SW480 (cell line): ENCODE data around the gene KRTAP12-2.

ENCODE experiments used
- DNase-seq: peaks from one replicate; pipeline ENCODE4 v3.0.0-alpha.2; 2016; ENCODE audit warnings: low spot score

Gene KRTAP12-2, protein sequence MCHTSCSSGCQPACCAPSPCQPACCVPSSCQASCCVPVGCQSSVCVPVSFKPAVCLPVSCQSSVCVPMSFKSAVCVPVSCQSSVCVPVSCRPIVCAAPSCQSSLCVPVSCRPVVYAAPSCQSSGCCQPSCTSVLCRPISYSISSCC

DNA sequence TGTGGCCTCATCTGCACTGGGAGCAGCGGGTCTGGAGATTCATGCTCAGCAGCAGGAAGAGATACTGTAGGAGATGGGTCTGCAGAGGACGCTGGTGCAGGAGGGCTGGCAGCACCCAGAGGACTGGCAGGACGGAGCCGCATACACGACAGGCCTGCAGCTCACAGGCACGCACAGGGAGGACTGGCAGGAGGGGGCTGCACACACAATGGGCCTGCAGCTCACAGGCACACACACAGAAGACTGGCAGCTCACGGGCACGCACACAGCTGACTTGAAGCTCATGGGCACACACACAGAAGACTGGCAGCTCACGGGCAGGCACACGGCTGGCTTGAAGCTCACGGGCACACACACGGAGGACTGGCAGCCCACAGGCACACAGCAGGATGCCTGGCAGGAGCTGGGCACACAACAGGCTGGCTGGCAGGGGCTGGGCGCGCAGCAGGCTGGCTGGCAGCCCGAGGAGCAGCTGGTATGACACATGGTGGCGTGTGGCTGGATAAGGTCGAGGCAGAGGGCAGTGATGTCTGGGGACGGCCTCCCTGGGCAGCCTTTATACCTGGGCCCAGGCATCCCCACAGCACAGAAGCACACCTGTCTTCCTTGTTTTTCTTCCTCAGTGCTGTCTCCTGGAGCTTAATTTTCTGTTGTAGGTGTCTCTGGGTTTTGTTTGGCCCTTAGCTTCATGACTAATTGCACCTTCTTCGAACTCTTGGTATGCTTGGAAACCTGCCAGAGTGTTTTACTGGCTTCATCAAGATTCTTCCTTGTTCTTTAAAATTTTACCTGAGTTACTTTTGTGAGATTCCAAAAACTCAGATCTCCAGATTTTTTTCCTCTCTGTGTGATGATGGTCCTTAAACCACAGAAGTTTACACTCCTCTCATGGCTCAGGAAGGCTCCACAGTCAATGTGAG lies at the start of gene KRTAP12-2:
TSS of gene KRTAP12-2 (minus strand) at position 527 of the 920 bp plus-strand sequence. CDS start at position 486, 41 bp downstream.
- DNase-seq = no peak

DNA sequence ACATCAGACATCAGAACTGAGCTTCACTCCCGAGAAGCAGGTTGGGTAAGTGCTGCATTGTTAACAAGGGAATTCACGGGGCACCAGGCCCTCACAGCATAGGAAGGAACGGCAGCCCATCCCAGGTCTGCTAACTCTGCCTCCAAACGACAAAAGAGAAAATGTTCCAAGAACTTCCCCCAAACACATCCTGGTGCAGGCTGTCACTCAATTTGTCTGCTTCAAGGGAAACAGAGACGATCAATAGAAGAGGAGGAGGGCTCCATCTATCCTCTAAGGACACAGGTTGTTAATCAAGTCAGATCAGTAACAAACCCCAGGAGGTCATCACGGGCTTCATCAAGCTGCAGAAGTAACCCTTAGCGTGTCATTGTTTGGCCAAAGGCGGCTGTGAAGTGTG lies 48.2 kb upstream of the KRTAP12-2 start:
- no peak for DNase-seq

DNA sequence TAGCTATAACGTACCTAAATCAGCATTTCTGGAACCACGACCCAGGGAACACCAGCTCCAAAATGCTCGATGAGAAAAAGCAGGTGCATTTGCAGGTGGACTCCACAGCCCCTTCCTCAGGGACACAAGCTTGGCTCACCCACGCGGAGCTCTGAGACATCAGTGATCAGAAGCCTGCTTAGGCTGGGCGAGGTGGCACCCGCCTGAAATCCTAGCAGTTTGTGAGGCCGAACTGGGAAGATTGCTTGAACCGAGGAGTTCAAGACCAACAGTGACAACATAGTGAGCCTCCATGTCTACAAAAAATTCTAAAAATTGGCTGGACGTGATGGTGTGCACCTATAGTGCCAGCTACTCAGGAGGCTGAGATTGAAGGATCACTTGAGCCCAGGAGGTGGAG lies 47.1 kb upstream of the KRTAP12-2 start:
- DNase-seq = no peak

DNA sequence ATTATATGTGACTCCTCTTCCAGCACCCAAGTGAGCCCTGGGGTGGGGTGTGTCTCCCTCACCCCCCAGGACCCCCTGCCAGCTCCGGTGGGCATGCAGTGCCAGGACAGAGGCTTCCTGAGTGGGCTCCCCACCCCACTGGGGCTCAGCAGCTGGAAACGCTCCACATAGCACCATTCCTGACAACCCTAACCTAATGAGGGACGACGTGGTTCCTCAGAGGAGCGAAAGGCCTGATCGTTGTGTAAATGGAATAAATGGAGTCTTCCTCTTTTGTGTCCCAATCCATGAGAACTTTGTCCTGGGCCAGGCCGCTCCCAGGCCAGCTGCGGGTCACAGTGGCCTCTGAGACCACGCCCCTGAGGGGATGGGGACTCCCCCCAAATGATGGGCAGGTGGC lies 46.4 kb upstream of the KRTAP12-2 start:
- DNase-seq = no peak

DNA sequence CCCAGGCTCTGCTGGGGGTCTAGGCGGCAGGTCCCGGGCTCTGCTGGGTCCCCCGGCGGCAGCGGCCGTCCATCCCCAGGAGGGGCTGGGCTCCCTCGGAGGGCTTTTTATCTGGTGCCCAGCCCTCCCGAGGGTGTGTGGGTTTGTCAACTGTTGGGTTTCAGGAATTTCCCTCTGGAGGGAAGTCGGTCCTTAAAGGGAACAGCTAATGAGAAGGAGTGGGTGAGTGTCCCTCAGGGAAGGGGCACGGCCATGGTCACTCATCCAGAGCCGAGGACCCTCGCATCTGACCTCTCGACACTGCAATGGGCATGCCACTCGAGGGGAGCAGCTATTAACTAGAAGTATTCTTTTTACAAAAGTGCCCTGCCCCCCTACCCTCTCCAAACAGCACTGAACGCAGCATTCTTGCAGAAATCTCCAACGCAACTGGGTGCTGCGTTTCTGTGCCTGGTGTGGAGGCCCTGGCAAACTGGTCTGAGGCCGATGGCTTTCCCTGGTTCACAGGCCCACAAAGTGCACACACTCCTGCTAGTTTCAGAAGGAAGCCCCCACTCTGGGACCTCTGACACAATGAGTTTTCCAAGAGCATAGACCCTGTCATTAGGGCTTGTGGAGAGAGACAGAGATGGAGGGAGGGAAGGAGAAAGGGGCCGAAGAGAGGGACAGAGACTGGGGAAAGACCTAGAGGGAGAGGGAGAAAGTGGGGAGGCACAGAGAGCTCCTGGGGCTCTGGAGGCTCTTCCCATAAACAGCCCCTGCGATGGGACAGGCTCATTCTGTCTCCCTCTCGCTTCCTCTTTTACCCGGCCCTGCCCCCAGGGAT lies 45.7 kb upstream of the KRTAP12-2 start:
- DNase-seq = no peak

DNA sequence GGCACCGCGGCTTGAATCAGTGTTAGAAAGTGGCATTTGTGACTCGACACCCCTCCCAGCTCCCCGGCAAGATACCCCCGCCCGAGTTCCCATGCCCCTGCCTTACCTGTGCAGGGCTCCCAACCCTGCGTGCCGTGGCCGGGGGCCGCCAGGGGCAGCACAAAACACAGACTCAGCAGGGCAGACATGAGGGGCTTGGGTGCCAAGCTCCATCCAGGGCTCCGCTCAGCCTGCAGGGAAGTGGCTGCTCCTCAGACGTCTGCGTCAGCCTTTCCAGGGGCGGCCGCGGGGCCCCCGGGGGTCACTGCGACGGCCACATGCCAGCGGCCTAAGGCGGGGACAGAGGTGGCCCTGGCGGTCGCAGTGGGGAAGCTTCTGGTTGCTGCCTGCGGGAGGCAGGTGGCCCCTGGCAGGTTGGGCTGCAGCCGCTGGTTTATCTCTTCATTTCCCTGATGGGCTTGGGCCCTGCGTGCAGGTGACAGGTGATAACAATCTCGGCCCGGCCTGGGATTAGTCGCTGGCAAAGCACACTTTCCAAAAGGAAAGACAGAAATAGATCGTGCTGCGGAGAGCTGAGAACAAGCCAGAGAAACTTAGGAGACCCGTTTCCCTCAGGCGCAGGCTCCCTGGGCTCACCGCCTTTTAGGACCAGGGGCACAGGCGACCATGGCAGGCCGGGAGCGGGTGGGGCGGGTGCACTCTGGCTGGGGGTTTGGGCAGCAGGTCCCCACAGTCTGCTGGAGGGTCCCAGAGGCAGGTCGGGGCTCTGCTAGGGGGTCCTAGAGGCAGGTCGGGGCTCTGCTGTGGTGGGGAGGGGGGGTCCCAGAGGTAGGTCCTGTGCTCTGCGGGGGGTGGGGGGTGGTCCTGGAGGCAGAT lies 44.8 kb upstream of the KRTAP12-2 start, which contains the start of gene TSPEAR:
TSS of gene TSPEAR (minus strand) at position 246 of the 876 bp plus-strand sequence. CDS start at position 188, 58 bp downstream.
- peak; percentile 65 for DNase-seq

DNA sequence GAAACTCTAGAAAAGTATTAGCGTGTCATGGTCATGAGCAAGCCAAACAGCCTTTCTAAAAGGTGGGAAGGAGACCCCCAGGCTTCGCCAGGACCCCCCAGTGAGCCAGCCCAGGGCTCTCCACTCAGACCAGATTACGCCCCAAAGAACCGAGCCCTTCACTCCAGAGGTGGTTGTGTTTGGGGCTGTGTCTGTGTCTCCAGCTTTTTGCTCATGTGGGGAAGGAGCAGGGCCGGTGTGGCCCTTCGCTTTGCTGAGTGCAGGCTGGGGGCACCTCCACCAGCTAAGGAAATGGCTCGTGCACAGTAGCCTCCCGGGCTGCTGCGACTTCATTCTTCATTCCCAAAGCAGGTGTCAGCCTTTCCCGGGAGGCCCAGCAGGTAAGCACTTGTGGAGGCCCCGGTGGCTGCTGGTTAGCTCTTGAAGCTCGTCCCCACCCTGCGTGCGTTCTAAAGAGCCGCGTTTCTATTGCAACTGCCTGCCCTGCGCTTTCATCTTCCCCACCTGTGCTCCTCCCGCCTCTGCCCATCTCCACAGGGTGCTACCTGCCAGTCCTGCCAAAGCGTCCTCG lies 44.1 kb upstream of the KRTAP12-2 start:
- DNase-seq = peak; percentile 92

DNA sequence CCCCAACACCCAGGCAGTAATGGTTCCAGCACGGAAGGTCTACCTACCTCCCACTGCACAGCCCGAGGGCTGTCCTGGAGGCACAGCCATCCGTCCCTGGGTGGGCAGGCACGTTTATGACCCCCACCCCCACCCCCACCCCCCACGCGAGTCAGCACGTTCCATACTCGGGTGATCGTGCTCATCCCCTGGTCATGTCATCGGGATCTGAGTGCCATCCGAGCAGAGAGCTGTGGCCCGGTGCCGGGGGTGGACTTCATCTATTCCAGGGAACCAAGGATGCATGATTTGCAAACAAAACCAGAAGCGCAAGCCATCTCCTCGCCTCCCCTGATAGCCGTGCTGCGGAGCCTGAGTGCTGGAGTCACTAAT lies 43.6 kb upstream of the KRTAP12-2 start:
- DNase-seq = no peak

DNA sequence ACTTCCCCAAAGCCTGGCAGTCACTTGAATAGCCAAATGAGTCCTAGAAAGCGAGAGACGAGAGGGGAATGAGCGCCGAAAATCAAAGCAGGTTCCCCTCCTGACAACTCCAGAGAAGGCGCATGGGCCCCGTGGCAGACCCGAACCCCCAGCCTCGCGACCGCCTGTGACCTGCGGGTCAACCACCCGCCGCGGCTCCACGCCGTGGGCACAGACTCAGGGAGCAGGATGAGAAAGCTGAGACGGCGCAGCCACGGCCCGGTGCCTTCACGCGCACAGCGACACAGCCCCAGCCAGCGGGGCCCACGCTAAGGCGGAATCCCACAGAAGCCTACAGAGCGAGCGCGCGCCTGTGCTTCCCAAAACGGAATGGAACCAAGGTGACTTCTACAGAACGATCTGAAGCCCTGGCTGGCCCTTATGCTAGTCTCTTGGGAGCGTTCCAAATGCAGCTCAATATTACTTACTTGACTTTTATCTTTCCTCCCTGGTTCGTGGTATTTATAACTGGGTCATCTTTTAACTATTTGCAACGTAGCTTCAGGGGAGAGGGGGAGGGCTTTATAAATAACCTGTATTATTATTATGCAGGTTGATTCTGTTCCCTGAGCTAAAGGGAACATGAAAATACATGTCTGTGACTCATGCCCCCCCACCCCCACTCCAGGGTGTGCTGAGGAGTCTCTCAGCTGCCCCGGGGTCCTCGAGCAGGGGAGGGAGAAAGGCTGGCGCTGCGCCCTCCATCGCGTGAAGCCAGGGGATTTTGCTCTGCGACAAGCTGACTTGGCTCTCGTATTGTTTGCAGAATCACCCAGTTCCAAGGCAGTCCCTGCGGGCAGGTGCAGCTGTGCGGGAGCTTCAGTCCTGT lies 42.9 kb upstream of the KRTAP12-2 start:
- DNase-seq = no peak

DNA sequence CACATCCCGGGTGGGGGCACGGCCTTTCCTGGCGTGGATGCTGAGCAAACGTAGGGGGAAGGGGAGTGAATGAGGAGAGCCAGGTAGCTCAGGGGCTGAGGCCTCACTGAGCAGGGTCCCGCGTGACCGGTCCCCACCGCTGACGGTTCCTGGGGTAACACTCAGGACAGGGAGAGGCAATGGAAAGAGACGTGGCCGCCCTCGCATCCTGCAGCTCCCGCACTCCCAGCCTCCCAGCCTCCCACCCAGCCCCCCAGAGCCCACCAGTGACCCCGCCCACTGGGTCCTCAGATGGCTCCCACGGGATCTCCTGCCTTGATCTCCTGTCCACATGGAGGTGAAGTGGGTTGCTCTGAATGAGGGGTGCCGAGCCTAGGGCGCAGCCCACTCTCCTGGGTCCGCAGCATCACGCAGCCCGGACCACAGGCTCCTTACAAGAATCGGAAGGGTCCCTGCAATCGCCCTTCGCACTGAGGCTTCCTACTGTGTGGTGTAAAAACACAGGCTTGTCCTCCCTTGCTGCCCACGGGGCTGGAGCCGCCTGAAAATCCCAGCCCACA lies 42.2 kb upstream of the KRTAP12-2 start:
- DNase-seq = no peak

DNA sequence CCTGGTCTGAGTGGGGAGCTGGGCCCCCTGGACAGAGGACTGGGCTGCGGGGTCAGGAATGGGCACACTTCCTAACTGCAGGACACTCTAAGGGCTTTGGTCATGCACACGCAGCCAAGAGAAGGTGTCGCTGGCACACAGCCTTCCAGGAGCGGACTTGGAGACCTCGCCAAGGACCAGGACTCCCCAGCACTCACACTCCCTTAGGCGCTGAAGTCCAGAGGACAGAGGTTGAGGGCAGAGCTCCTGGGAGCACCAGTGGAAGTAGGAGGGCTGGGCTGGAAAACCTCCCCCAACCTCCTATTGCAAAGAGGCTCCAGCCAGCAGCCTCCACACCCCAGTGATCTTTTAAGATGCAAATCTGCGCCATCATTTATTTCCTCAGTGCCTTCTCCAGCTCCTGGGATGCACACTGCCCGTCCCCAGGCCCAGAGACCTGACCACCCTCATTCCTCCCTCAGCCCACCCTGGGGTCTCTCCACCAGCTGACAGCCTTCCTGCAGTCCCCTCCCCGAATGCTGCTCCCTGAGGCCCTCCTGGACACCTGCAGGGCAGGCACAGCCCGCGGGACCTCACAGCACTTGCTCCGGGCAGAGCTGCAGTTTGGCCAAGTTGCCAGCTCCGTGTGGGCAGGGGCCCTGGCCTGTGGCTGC lies 41.6 kb upstream of the KRTAP12-2 start:
- DNase-seq = no peak

DNA sequence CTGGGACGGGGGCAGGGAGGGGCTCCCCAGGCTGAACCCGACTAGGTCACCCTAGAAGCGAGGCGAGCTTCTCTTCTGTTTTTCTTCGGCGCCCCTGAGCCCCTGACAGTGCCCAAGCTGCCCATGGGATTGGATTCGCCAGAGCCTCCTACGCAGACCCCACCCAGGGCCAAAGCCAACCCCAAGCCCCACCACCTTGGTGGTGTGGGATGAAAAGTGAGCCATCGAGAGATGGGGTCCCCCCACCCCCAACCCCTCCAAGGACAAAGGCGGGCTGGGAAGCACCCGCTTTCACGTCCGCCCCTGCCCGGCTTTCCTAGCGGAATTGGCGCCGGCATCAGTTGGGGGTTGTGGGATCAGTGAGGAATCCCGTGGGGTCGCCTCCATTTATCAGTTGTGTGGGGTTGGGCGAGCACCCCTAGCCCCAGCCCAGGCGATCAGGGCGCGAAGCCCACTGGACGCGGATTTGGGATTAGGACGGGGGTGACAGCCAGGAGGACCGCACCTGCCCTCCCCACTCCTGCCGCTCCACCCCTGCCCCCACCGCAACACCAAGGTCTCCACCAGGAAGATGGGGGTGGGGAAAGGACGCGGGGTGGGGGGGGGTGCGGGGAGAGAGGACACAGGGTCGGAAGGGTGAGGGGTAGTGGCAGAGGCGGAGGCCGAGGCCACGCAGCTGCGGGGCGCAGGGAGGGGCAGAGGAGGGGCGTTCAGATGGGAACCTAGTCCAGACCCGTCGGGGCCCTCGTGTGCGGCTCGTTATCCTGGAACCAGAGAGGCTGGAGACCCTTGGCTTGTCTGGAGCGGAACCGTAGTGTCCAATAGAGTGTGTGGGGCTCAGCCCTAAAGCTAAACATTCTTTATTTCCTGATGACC lies 40.2 kb upstream of the KRTAP12-2 start:
- DNase-seq = no peak

DNA sequence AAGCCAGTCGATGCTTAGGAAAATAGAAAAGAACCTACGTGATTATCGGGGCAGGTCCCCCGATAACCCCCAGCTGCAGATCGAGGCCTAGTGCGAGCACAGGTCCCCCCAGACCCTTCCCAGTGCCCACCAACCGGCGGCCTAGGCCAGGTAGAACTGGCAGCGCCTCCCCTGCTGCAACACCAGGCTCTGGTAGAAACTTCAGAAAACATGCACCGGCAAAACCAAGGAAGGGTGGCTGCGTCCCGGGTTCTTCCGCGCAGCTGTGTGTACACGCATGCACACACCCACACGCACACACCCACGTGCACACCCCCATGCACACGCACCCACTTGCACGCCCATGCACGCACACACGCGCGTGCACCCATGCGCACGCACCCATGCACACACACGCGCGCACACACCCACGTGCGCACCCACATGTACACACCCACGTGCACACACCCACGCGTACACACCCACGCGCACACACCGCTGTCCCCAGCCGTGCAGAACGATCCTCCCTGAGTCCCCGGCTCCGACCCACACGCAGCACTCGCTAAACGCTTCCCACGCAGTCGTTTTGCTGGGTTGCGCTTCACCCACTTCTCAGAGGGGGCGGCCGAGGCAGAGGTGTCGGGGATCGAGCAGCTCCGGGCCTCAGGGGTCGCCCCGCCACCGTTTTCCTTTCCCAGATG lies 39.4 kb upstream of the KRTAP12-2 start:
- DNase-seq = no peak

DNA sequence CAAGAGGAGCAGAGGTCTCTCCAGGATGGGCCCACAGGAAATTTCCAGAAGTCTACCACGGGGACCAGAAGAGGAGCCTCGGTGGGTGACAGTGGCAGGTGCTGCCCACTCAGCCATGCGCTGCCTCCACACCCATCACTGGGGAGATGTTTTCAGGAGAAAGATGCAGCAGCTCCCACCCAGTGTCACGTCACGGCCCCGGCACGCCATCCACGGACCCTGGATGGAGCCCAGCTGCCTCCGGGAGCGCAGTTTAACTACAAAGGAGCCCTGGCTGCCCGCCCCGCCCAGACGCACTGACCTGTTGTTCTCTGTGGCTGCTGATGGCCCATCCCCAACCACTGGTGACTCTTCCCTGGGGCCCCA lies 37.9 kb upstream of the KRTAP12-2 start:
- DNase-seq = no peak

DNA sequence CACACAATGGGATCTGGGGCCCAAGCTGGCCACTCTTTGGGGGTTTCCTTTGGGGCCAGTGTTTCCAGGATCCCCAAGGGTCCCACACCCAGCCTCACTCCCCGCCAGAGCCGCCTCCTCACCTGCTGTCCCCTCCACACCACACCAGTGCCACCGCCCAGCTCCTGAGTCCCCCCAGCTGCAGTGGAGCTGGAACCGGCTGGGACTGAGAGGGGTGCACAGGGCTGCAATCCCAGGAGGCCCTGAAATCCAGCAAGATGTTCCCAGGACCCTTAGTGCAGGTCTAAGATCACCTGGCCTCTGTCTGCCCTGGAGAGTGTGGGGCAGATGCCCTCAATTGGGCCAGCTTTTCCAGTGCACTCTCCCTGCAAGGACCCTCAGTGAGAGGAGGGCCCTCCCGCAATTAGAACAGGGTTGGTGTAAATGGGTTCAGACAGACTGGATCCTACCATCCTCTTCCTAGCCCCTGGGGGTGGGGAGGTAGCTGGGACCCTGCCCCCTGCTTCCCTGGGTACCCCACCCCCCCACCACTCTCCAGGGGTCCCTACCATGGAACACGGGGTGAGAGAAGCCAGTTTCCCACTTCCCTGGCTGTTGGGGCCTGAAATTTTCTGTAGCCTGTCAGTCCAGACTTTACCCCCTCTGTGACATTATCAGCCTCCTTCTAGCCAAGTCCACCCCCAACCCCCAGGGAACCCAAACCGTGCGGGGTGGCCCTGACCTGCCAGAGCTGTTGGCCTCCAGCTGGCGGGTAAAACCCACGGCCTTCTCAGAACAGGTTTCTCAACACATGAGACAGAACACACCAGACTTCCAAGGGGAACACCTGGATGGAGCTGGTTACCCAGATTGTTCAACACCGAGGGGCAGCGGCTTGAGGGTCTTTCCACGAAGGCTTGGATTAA lies 37.3 kb upstream of the KRTAP12-2 start:
- DNase-seq = no peak

DNA sequence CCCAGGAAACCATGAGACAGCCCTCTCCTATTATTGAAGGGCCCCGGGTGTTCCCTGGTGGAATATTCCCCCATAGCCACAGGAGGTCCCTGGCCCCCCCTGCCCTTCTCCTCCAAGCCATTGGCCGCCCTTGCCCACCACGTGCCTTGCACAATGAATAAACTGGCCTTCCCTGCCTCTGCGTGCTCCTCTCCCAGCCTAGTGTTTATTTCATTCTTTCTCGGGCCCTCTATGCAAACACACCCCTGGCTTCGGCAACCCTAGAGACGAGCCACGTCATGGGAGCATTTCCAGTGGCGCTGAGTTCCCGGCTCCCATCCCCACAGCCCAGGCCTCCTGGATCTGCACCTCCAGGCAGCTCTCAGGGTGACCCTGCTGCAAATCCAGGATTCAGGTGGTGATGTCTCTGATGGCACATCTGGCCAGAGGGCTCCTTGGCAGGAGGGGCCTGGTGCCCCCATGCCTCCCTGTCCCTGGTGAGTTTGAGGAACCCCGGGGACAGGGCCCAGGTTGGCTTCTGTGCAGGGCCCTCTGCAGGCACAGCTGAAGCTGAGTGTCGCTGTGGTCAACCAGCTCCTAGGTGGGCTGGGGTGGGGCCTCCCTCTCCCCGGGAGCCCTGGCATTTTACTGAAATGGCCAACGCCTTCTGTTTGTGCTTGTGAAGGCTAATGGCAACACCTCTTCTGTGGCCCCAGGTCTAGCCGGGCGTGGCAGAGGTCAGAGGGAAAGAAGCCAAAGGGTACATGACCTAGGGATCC lies 36.4 kb upstream of the KRTAP12-2 start:
- no peak for DNase-seq
